Right lobe of liver (tissue), 6 donors: ENCODE data around the gene FAM98B. TPM values are rescaled to one million over a fixed set of nuclear protein-coding genes. Genes with fewer than 3 reads are reported as not detected.

Experiments used
- ATAC-seq, 4 donors: fragments of 200-7000 bp; cut with Tn5 transposase; one replicate each; pipeline ENCODE4 v1.9.1; 2020; ENCODE audit warnings: mild to moderate bottlenecking in 4 of 4, moderate library complexity in 4 of 4
- DNase-seq, 3 donors: peaks; one replicate each; pipeline ENCODE4 v3.0.0-alpha.2; 2020
- H3K27ac ChIP-seq, 3 donors: fragments of 200-600 bp; one replicate each; pipeline ENCODE4 v1.8.0; 2022
- H3K27me3 ChIP-seq, 2 donors: fragments of 200-600 bp; one replicate each; pipeline ENCODE4 v1.8.0; 2022
- H3K36me3 ChIP-seq, 4 donors: fragments of 200-600 bp; sonication (generic) in 1 of 4; one replicate each; pipeline versions ENCODE4 v1.5.1 to v1.8.0; 2017 to 2022; ENCODE audit warnings: control low read depth in 1 of 4
- H3K4me1 ChIP-seq, 4 donors: fragments of 200-600 bp; sonication (generic) in 1 of 4; one replicate each; pipeline versions ENCODE4 v1.5.1 to v1.8.0; 2017 to 2022; ENCODE audit warnings: control low read depth in 1 of 4
- H3K4me3 ChIP-seq, 3 donors: fragments of 200-600 bp; one replicate each; pipeline ENCODE4 v1.8.0; 2022
- H3K9me3 ChIP-seq, 4 donors: fragments of 200-600 bp; sonication (generic) in 1 of 4; one replicate each; pipeline versions ENCODE4 v1.5.1 to v1.8.0; 2017 to 2022; ENCODE audit warnings: control low read depth in 1 of 4
- POLR2A ChIP-seq: fragments of 450-650 bp; IDR thresholded peaks from one replicate; pipeline ENCODE4 v1.6.1; 2017; ENCODE audit warnings: antibody characterized with exemption, mild to moderate bottlenecking
- WGBS: methylation state at CpG from one replicate; pipeline ENCODE4 v1.1.6; 2018; ENCODE audit warnings: low coverage, low lambda C conversion rate; ENCODE audit not compliant: insufficient coverage; ENCODE audit errors: missing lambda C conversion rate; 5-methylcytosine and 5-hydroxymethylcytosine counted together
- intact Hi-C, 2 donors: fragments of 100-400 bp; cut with DNase I; formaldehyde crosslinking; loops; one replicate each; pipeline versions ENCODE4 v1.11.2 to v1.14.1; 2022
- total RNA-seq, 6 experiments: library from RNA; depleted of rRNA in 2 of 6; stranded (reverse); fragments of >200 nt in 2 of 6; fragmentation: NEBNext Ultra II Directional in 3 of 6; extraction: Animal tissue kit (Norgen Biotek cat#: 25700) in 3 of 6; gene quantifications; one replicate each; pipeline versions ENCODE4 v1.1.0 to v1.2.4, GENCODE V29; 2016 to 2023
- TF ChIP-seq, protein P1 (sequence below), 4 donors: fragments of 200-600 bp in 3 of 4; fragments of 450-650 bp in 1 of 4; IDR thresholded peaks; one replicate each; pipeline versions ENCODE4 v1.5.1 to v1.8.0; 2016 to 2022; ENCODE audit warnings: antibody characterized with exemption in 4 of 4, mild to moderate bottlenecking in 2 of 4
- donor health status: DM: no; HTN: yes; CAD: no.
- donor health status: DM: no; HTN: no; CAD: no.
- donor health status: DM: no; HTN: no; CAD: no.
- donor health status: DM: no; HTN: yes; CAD: no.
- donor health status: DM: no; HTN: yes; CAD: no.

The FAM98B gene
- total RNA-seq, 6 experiments from 2014 or later = 2.6 to 7.6 (median 5.5) TPM

DNA sequence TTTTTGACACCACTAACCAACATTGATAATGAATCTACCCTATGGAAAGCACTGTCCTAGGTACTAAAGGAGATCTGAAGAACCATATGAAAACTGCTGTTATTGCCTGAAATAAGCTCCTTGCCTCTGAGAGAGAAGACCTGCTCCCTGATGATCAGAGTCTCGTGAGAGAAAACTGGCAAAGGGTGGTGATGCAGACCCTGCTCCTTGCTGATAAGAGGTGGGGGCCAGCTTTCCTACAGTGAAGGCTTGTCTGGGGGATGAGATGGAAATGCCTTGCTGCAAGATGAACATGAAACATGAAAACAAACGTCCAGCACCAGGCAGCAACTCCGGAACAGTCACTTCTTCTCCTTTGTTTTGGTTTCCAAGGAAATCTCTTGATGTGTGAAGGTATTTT is 78.8 kb downstream of the FAM98B start:
- 48% methylated on average over 3 of the region's 3 CpGs for WGBS
- H3K9me3 ChIP-seq = no peaks in the 10 kb centered on the region
- H3K4me3 ChIP-seq = no peak overlapping the region
- DNase-seq = no peak
- no peak overlapping the region for H3K27ac ChIP-seq
- H3K27me3 ChIP-seq = no peaks in the 10 kb centered on the region
- intact Hi-C loops = no loop called here
- no peak for ATAC-seq
- H3K4me1 ChIP-seq = no peaks in the 10 kb centered on the region
- H3K36me3 ChIP-seq = no peaks in the 10 kb centered on the region
- TF ChIP-seq, protein P1, sequence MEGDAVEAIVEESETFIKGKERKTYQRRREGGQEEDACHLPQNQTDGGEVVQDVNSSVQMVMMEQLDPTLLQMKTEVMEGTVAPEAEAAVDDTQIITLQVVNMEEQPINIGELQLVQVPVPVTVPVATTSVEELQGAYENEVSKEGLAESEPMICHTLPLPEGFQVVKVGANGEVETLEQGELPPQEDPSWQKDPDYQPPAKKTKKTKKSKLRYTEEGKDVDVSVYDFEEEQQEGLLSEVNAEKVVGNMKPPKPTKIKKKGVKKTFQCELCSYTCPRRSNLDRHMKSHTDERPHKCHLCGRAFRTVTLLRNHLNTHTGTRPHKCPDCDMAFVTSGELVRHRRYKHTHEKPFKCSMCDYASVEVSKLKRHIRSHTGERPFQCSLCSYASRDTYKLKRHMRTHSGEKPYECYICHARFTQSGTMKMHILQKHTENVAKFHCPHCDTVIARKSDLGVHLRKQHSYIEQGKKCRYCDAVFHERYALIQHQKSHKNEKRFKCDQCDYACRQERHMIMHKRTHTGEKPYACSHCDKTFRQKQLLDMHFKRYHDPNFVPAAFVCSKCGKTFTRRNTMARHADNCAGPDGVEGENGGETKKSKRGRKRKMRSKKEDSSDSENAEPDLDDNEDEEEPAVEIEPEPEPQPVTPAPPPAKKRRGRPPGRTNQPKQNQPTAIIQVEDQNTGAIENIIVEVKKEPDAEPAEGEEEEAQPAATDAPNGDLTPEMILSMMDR (IDR thresholded peaks at IDR 0.05) = no peak
- TF ChIP-seq POLR2A = no peak

DNA sequence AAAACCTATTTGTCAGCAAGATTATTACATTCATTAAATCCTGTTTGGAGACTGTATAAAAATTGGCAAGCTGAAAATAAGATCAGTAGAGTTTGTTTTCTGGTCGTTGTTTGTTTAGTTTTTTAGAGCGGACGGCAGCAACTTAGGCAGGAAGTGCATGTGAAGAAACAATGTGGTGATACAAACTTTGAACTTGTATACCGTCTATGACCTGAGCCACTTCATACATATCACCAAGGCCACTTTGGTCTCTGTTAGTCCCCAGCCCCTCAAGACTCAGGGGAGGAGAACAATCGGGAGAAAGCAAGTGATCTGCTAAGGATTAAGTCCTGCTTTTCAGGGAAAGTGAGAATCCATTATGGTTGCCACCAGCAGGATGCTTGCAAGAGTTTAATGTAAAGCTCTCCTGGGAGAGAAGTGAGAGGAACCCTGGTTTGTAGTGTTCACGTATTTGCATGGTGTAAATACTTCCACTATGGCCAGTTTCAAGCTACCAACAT is 79.5 kb downstream of the FAM98B start:
- no peak for ATAC-seq
- H3K4me3 ChIP-seq = no peak overlapping the region
- H3K9me3 ChIP-seq = no peaks in the 10 kb centered on the region
- no peaks in the 10 kb centered on the region for H3K27me3 ChIP-seq
- DNase-seq = no peak
- WGBS = 52% methylated on average over 5 of the region's 6 CpGs
- H3K36me3 ChIP-seq = no peaks in the 10 kb centered on the region
- H3K4me1 ChIP-seq = no peaks in the 10 kb centered on the region
- intact Hi-C loops = no loop called here
- H3K27ac ChIP-seq = no peak overlapping the region
- TF ChIP-seq, protein P1 (IDR thresholded peaks at IDR 0.05) = no peak
- no peak for TF ChIP-seq POLR2A

DNA sequence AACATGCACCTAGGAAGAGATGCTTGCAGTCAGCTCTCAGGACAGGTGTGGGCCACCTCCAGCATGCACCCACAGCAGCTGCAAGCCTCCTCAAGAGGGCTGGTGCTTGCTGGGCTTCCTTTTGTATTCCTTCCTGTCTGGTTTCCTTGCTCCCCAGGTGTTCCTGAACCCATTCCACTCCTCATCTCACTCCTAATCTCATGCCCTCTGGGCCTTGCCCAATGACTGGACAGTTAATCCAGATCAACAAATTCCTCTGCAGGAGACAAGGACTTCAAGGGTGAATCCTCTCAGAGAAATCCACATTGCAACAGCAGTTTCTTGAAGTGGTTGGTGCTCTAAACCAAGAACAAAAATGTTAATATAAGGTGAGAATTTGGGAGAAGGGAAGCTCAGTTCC is 80.0 kb downstream of the FAM98B start:
- no peak for DNase-seq
- intact Hi-C loops = no loop called here
- Histone ChIP-seq H3K4me1 (no peaks in the 10 kb centered on the region), H3K4me3 (no peak overlapping the region), H3K9me3 (no peaks in the 10 kb centered on the region), H3K27me3 (no peaks in the 10 kb centered on the region), H3K36me3 (no peaks in the 10 kb centered on the region), H3K27ac (no peak overlapping the region)
- ATAC-seq = no peak
- TF ChIP-seq, protein P1 (IDR thresholded peaks at IDR 0.05) = no peak
- no peak for TF ChIP-seq POLR2A

DNA sequence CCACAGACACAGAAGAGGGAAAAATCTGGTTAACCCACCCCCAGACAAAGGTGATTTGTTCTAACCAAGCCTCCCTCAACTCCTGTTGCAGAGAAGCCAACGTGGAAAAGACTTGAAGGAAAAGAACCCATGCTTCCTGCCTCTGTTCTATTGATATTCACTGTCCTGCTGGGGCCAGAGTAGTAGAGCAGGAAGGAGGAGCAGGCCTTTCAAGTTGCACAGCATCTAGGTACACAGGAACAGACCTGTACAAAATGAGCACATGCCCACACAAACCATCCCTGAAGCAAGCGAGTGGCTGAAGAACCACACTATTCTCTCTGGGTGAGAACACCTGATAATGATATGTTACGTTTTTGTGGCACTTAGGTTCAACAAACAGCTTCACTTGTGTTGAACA is 80.8 kb downstream of the FAM98B start:
- intact Hi-C loops = no loop called here
- no peak for TF ChIP-seq POLR2A
- TF ChIP-seq, protein P1 (IDR thresholded peaks at IDR 0.05) = no peak
- Histone ChIP-seq H3K27ac (no peak overlapping the region), H3K36me3 (no peaks in the 10 kb centered on the region), H3K4me1 (no peaks in the 10 kb centered on the region), H3K4me3 (no peak overlapping the region), H3K9me3 (no peaks in the 10 kb centered on the region), H3K27me3 (no peaks in the 10 kb centered on the region)
- no peak for DNase-seq
- no peak for ATAC-seq
- 50% methylated on average over 1 of the region's 3 CpGs for WGBS
